ENCODE results near the gene WNT5A.

- TF ChIP-seq TAF1 (IDR thresholded peaks at IDR 0.05; ENCODE audit: low read depth) (no peak), REST (IDR thresholded peaks at IDR 0.05; ENCODE audit: low read depth) (no peak), EP300 (IDR thresholded peaks at IDR 0.05; ENCODE audit: borderline replicate concordance) (no peak), MAX (IDR thresholded peaks at IDR 0.05) (no peak), RAD21 (IDR thresholded peaks at IDR 0.05; ENCODE audit: low read depth) (no peak), TEAD4 (IDR thresholded peaks at IDR 0.05) (no peak), EGR1 (IDR thresholded peaks at IDR 0.05) (no peak), YY1 (IDR thresholded peaks at IDR 0.05; ENCODE audit: low read depth) (no peak), CREB1 (IDR thresholded peaks at IDR 0.05; ENCODE audit: low read depth) (no peak), CEBPB (IDR thresholded peaks at IDR 0.05) (no peak), ZBTB7A (IDR thresholded peaks at IDR 0.05; ENCODE audit: low read depth) (no peak), USF1 (IDR thresholded peaks at IDR 0.05) (no peak)
These were observed 21.2 kb upstream of the WNT5A start for GRCh38 chr3:55508335-55508734.

Data from Ishikawa (cell line).